Measurements from ENCODE around the gene RNF180.

The RNF180 gene, protein sequence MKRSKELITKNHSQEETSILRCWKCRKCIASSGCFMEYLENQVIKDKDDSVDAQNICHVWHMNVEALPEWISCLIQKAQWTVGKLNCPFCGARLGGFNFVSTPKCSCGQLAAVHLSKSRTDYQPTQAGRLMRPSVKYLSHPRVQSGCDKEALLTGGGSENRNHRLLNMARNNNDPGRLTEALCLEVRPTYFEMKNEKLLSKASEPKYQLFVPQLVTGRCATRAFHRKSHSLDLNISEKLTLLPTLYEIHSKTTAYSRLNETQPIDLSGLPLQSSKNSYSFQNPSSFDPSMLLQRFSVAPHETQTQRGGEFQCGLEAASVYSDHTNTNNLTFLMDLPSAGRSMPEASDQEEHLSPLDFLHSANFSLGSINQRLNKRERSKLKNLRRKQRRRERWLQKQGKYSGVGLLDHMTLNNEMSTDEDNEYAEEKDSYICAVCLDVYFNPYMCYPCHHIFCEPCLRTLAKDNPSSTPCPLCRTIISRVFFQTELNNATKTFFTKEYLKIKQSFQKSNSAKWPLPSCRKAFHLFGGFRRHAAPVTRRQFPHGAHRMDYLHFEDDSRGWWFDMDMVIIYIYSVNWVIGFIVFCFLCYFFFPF

DNA sequence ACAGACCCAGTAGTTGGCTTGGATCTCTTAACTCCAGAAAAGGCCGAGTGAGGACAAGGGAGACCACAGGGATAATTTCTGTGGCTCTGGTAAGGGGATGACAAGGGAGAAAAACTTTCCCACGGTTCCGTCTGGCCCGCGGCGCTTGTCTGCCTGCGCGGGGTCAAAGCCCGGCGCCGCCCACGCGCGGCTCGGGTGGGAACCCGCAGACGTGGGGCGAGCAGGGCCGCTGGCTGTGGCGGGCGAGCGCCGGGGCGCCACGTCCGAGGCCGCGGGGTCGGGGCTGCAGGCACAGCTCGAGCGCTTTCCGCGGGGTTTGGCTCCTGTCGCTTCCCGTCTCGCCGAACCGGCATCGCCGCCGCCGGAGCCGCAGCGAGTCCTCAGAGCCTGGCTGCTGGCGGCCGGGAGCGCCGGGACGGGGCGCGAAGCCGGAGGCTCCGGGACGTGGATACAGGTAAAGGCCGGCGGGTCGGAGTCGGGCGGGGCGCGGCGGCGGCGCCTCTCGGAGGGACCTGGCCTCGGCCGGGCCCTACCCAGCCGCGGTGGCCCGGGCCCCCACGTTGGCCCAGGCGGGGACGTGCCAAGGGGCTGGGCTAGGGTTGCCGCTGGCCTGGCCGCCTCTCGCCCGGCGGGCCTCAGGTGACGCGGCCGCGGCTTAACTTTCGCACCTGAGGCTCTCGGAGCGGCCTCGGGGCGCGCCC lies at the start of gene RNF180:
TSS of gene RNF180 (plus strand) at position 344 of the 701 bp plus-strand sequence. CDS start 34,965 bp downstream, outside the sequence.
- DNase-seq (ENCODE audit: low read depth in 3 of 3, low spot score in 1 of 3), result no peak

DNA sequence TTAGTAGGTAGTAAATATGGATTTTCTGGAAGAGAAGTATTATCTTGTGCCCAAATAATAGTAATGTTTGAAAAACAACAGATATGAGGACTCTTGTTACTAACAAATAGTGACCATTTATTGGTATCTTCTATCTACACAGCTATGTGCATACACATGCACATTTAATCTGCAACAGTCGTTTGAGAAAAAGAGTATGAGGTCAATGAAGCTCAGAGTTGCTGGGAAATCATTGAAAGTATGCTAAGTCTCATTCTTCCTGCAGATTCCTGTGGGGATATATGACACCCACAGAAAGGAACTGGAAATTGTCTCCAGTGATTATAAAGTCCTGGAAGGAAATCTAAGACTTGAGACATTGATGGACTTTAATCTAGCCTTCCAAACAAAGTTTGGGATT lies 40.1 kb upstream of the RNF180 start:
- DNase-seq (ENCODE audit: low read depth in 3 of 3, low spot score in 1 of 3), result no peak

DNA sequence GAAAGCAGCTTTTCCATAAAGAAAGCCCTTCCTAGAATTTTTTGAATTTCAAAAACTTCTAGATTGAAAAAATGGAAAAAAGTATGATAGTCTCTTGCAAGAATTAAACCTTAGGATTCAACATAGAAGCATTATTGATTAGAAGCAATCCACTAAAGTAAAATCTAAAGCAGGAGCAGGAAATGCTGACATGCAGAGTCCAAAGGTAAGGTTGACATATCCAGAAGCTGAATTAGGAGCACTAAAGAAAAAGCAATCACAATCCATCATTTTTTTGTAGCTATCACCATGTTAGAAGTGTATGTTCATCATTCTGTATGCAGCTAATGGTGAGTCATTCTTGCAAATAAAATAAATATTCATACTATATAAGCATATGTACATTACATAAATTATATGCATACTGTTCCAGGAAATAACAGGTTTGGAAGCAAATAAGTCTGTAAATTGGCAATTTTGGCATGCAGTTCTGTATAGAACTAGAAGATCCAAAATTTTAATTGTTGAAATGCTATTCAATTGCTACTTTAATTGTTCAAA lies 39.4 kb upstream of the RNF180 start:
- DNase-seq (ENCODE audit: low read depth in 3 of 3, low spot score in 1 of 3), result no peak

DNA sequence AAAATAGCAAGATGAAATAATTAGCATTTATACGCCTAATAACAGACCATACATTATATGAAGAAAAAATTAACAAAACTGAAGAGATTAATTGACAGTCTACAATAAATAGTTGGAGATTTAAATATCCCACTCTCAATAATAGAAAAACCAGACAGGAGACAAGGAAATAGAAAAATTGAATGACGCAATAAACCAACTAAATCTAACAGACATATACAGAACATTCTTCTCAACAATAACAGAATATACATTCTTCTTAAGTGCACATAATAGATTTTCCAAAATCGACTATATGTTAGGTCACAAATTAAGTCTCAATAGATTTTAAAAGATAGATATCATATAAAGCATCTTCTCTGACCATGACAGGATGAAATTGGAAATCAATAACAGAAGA lies 25.6 kb upstream of the RNF180 start:
- no peak for DNase-seq (ENCODE audit: low read depth in 3 of 3, low spot score in 1 of 3)

DNA sequence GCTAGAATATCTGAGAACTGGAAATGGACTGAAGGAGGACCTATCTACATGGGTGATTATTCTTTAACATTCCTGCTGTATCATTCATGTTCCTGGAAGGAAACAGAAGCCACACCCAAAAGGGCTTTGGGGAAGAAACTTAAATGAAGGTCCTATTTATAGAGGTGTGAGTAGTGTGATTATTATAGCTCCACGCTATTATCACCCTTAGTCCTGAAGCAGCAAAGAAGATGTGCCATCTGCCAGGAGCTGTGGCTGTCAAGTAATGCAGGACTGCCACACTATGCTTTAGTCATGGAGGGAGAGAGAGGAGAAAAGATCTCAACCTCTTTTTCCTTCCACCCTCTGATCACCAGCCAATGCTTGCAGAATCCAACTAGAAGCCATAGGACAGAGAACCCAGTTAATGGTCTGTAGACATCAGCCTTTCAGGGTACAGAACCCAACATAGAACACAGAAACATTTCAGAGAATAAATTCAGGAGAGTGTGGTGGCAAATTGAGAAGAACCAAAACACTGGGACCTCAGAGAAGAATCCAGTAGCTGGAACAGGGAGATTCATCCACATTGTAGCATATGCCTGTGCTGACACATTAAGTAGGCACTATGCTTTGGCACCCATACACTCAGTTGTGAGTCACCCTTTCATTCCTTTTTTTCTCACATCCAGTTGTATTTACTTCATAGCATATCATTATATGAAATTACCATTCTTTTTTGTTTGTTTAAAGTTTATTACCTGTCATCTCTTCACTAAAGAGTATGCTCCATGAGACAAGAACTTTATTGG lies 21.0 kb upstream of the RNF180 start:
- DNase-seq (ENCODE audit: low read depth in 3 of 3, low spot score in 1 of 3), result no peak

DNA sequence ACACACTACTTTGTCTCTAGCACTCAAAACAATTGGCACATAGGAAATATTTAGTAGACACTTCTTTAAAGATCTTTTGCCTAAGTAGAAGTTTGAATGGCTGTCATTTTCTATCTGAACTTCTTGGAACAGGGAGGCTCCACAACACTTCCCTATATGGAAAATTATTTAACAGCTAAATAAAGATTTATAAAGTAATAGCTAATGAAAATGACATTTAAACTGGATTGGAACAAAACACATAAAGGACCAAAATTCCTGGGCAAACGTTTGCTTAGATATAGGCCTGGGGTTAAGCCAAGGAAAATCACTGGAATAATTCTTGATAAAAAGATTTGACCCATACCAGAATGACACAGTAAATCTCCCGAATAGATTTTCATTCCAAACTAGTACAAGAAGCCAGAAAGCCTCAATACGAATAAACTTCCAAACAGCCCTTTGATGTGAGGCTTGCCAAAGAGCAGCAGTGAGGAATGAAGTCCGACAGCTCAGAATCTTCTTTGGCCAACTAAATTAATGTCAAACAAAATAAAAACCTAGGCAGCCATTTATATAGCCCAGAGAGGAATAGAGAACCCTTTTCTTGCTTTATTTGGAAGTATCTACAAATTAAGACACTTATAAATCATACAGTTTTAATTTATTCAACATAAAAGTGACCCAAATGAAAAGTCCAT lies 20.3 kb upstream of the RNF180 start:
- no peak for DNase-seq (ENCODE audit: low read depth in 3 of 3, low spot score in 1 of 3)

DNA sequence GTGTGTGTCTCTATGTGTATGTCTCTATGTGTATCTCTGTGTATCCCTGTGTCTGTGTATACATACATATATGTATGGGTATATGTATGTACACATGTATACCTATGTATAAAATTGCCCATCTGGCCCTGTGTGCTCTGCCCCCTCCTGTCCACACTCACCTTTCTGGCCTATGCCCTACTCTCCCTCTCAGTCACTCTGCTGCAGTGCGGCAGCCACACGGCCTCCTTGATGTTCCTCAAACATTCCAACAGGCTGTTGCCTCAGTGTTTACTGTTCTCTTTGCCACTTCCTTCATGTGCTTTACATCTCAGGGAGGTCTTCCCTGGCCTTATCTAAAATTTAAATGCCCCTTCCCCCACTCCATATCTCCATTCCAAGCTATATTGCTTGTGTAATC lies 18.3 kb upstream of the RNF180 start:
- no peak for DNase-seq (ENCODE audit: low read depth in 3 of 3, low spot score in 1 of 3)

DNA sequence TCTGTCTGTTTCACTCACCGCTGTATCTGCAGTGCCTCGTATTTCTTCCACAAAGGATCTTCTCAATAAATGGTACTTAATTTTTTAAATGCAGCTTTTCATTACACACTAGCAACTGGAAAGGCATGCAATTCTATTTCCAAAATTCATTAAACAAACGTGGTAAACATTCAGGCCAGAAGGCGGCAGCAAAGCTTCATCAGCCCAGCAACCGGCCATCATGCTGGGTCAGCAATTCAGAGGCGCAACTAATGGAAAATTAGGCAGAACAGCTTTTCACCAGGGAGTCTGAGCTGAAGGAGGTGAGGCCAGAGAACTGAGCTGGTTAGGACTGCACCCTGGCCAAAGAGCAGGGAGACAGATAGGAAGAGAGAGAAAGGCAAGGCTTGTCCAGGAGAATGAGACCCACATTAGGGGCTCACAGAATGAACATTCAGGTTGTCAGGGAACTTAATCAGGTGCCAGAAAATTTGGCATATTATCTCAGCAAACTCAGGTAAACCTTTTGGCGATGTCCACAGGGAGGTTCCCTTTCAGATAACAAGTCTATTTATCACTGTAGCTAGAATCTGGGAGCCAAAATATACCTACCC lies 17.7 kb upstream of the RNF180 start:
- DNase-seq (ENCODE audit: low read depth in 3 of 3, low spot score in 1 of 3), result no peak

DNA sequence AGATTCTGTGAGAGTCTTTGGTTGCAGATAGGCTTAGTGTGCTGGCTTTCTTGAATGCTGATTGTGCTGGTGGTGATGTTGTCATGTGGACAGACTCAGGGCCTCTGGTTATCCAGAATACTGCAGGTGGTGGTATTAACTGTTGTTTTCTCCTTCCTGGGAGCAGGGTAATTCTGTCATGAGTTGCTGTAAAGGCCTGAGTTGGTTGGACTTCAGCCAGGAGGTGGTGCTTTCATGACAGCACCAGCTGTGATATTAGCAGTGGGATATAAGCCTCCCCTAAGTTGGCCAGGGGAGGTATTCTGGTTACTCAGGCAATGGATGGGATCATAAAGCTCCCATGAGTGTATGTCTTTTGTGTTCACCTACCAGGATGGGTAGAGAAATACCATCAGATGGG lies 16.4 kb upstream of the RNF180 start:
- DNase-seq (ENCODE audit: low read depth in 3 of 3, low spot score in 1 of 3), result no peak

DNA sequence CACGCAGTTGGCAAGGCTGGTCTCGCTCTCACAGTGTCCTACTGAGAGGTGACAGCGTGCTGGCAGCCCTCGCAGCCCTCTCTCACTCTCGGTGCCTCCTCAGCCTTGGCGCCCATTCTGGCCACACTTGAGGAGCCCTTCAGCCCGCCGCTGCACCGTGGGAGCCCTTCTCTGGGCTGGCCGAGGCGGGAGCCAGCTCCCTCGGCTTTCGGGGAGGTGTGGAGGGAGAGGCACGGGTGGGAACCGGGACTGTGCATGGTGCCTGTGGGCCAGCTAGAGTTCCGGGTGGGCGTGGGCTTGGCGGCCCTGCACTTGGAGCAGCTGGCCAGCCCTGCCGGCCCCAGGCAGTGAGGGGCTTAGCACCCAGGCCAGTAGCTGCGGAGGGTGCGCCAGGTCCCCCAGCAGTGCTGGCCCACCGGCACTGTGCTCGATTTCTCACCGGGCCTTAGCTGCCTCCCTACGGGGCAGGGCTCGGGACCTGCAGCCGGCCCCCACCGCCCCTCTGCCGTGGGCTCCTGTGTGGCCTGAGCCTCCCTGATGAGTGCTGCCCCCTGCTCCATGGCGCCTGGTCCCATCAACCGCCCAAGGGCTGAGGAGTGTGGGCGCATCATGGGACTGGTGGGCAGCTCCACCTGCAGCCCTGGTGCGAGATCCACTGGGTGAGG lies 15.7 kb upstream of the RNF180 start:
- no peak for DNase-seq (ENCODE audit: low read depth in 3 of 3, low spot score in 1 of 3)

DNA sequence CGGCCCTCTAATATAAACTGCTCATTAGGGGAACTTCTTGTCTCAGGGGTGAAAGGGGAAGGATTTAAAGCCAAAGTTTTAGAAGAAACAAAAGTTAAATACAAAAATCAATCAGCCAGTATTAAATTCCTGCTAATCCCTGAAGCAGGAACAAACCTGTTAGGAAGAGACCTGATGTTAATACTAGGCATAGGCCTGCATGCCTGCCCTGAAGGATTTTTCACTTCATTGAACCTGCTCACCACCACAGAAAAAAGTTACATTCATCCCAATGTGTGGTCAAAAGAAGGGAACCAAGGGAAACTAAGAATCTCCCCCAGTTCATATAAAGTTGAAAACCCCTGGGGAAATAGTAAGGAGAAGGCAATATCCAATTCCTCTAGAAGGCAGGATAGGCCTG lies 9.4 kb upstream of the RNF180 start:
- DNase-seq (ENCODE audit: low read depth in 3 of 3, low spot score in 1 of 3), result no peak

DNA sequence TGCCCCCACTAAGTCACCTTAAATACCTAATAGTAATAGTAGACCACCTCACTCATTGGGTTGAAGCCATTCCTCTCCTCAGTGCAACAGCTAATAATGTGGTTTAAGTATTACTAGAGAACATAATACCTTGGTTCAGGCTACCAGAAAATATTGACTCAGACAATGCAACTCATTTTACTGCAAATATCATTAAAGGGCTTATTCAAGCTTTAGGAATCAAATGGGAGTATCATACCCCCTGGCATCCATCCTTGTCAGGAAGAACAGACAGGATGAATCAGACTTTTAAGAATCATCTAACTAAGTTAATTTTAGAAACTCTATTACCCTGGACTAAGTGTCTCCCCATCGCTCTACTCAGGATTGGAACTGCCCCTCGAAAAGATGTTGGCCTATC lies 6.8 kb upstream of the RNF180 start:
- DNase-seq (ENCODE audit: low read depth in 3 of 3, low spot score in 1 of 3), result no peak

DNA sequence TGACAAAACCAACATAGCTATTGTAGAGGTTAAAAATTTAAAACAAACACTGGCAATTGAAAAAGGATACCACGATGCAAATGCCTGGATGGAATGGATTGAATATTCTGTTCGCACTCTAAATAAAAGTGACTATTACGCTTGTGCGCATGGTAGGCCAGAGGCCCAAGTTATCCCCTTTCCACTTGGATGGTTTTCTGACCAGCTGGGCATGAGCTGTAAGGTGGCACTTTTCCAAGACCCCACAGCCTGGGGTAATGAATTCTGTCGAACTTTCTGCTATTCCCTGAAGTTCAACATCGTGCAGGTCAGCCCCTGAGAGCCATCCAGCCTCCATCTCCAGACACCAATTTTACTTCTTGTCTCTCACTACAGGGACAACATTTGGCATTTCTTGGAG lies 5.4 kb upstream of the RNF180 start:
- no peak for DNase-seq (ENCODE audit: low read depth in 3 of 3, low spot score in 1 of 3)

DNA sequence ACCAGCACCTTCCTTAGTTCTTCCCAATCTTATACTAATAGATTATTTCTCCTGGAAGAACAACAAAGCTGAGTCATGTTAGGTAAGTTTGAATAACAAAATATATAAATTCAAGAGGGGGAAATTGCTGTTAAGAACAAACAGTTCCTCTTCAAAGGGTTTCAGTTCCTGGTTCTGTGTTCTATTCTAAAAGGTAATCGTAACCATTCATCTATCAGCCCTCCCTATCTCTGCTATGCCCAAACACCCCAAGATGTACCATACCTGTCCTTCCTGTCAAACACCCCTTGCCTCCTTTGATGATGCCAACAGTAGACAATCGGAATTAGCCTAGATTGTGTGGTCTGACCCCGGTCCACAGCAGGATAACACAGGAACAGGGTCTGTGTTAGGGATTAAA lies 4.2 kb upstream of the RNF180 start:
- DNase-seq (ENCODE audit: low read depth in 3 of 3, low spot score in 1 of 3), result no peak

DNA sequence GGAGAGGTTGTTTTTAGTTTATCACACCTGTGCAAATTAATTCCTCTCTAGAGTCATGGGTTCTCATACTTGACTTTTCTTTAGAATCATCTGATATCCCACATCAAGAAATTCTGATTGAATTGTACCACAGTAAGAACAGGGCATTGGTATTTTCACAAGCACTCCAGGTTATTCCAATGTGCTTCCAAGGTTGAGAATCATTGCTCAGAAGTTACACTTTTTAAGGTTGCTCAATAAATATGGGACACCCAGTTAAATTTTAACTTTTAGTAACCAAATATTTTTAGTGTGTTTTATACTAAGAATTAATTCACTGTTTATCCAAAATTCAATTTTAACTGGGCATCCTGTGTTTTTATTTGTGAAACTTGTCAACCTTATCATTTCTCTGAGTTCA lies 2.5 kb upstream of the RNF180 start:
- no peak for DNase-seq (ENCODE audit: low read depth in 3 of 3, low spot score in 1 of 3)

DNA sequence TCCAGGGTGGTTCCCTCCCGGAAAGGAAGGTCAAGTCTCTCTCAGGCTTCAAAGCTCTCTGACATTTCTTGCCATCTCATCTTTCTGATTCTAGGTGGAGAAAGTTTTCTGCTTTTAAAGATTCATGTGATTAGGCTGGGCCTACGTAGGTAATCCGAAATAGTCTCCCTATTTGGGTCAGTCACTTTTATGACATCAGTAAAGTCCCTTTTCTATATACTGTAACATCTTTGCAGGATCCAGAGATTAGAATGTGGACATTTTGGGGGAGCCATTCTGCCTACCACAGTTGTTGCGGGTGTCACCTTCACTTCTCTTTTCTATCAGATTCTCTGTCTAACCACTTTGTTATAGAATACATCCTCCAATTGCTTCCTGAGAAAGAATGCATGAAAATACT lies 1.9 kb upstream of the RNF180 start:
- DNase-seq (ENCODE audit: low read depth in 3 of 3, low spot score in 1 of 3), result no peak

DNA sequence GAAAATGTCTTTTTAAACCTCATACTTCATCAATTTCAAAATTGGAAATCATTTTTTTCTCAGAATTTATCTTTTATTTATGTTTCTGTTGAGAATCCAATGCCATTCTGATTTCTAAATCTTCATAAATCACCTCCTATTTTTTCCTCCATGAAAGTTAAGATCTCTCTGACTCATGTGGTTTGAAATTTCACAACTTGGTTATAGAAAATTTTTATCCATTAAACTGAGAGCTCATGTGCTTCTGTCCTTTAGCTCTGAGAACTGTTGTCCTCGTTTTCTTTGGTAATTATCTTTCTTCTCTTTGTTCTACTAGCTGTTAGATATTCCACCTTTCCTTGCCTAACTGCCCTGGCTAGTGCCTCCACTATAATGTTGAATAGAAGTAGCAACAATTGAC lies 1.5 kb upstream of the RNF180 start:
- no peak for DNase-seq (ENCODE audit: low read depth in 3 of 3, low spot score in 1 of 3)

DNA sequence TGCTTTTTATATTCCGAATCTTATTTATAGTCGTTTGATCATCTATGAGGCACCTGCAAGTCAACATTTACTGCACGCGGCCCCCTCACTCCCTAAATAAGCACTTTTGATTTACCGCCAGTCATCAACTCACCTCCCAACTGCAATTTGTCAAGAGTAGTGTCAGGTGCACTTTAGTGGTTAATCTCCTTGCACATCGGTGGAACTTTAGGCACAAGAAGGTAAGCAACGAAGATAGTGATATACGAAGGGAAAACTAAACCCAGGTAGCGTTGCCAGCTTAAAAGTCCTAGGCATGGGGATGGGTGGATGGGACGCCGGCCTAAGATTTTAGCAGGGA lies 513 bp upstream of the RNF180 start:
- no peak for DNase-seq (ENCODE audit: low read depth in 3 of 3, low spot score in 1 of 3)

DNA sequence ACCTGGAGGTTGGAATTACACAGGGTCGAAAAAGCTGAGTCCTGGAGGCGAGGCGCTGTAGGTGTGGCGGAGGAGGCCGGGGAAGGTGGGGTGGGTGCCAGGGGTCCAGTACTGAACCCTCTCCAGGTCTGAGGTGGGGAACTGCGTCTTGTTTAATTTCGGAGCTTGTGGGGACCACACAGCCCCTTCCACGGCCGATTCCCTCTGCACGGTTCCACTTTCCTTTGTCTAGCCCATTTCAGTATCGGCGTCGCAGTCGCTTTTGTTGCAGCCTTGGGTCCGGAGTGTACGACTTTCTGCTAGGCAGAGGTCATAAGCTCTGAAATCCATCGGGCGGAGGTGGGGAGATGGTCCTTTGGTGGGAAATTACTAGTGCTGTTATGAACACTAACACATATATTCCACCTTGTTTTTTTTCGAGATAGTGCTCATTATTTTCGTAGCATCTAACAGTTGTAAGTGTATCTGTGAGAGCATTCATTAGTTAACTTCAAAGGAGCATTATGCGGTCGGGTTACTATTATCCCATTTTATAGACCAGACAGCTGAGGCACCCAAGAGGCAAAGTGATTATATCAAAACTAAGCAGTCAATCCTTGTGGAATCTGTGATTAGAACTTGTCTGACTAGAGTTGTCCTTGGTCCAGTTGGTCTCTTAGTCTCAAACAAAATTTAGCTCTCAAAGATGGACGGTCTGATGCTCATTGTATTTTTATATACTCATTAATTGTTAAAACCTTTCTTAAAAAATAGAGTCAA lies 737 bp downstream of the RNF180 start:
- no peak for DNase-seq (ENCODE audit: low read depth in 3 of 3, low spot score in 1 of 3)

All from stimulated activated CD4-positive, alpha-beta T cell treated with anti-CD3 and anti-CD28 coated beads, TNF-alpha, amount 100 ng/mL, for 1 hour (primary cell).